ENCODE data around the gene CSRNP2.
"Not testable (repeated sequence)": the region's sequence is repeated elsewhere in the genome, so short reads cannot be mapped to it uniquely, and the experiment has no call there.

CSRNP2 gene

GRCh38 chr12:51025836-51026638, 57.4 kb downstream of the CSRNP2 start, which contains the start of gene SLC11A2:
Gene SLC11A2 (minus strand): TSS chr12:51026384. CDS start chr12:51010728, 15,656 bp downstream.
- DNase-seq, result peak; percentile 99

DNA sequence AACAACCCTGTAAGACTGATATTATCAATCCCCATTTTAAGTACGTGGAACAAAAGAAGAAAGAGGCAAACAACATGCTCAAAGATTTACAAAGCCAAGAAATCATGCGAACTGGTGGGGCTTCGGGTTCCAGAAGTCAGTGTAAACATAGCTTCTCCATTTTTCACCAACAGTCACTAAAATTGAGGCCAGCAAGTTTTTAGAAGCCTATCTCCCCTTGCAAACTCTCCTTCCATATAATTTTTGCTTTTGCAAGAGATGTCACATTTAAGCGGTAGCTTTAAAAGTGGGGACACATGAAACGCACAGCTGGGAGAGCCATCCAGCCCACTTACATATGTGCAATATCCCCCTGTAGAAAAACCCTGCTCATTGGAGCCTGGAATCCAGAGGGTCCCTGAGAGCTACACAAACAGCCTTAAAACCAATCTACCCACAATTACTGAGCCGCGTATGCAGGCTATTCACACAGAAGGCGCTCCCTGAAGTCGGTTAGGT, 58.0 kb downstream of the CSRNP2 start:
- DNase-seq, result no peak

GRCh38 chr12:51023625-51024382, 59.6 kb downstream of the CSRNP2 start:
- no peak for DNase-seq

GRCh38 chr12:51021694-51022093, 61.7 kb downstream of the CSRNP2 start:
- no peak for DNase-seq

DNA sequence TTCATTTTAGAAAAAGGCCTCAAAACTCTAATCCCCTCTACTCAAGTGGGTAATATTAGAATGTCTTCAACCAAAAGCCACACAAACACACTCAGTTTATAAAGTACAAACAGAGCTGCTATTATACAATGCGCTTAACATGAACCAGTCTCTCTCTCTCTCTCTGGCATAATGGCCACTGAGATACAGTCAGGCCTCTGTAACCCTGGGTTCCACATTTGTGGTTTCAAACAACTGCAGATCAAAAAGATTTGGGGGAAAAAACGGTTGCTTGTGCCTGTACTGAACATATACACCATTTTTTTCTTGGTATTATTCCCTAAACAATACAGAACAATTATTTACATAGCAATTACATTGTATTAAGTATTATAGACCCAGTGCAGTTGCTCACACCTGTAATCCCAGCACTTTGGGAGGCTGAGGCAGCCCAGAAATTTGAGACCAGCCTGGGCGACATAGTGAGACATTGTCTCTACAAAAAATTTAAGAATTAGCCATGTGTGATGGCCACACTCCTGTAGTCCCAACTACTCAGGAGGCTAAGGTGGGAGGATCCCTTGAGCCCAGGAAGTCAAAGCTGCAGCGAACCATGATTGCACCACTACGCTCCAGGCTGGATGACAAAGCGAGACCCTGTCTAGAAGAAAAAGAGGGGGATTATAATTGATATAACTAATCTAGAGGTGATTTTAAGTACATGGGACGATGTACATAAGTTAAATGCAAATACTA, 62.8 kb downstream of the CSRNP2 start:
- peak; percentile 83 for DNase-seq

GRCh38 chr12:51019927-51020326, 63.5 kb downstream of the CSRNP2 start:
- no peak for DNase-seq

DNA sequence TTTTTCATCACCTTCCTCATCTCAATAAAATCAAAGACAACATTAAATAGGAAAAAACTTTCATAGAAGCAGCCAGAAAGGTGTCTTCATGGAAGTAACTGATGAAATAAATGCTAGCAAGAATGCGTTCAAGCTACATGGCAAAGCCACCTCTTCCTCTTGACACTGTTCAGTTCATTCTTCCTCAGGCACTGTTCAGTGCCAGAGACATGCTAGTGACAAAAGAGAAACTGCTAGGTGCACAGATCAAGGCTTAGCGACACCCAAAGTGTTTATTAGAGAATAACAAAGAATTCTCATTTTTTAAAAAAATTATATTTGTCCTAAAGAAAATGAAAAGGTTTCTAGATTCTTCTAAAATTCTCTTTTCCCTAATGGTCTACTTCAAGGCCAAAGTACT, 64.4 kb downstream of the CSRNP2 start:
- DNase-seq, result no peak

GRCh38 chr12:51017452-51017851, 65.9 kb downstream of the CSRNP2 start:
- no peak for DNase-seq

DNA sequence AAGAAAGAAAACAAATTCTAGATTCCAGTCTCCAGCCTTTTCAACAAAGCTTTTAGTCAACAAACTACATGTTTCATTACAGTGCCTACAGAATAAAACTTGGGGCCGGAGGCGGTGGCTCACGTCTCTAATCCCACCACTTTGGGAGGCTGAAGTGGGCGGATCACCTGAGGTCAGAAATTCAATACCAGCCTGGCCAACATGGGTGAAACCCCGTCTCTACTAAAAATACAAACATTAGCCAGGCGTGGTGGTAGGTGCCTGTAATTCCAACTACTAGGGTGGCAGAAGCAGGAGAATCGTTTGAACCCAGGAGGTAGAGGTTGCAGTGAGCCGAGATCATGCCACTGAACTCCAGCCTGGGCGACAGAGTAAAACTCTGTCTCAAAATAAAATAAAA, 68.9 kb downstream of the CSRNP2 start:
- not testable (repeated sequence) for DNase-seq

DNA sequence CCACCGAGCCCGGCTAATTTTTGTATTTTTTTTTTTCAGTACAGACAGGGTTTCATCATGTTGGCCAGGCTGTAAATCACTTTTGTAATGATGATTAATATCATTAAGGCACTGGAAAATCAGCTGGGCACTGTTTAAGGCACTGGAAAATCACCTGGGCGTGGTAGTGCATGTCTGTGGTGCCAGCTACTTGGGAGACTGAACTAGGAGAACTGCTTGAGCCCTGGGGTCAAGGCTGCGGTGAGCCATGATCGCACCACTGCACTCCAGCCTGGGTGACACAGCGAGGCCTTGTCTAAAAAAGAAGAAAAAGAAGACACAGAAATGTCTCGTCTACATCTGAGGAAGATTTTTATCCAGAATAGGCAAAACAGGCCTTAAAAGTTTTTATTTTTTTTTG, 70.0 kb downstream of the CSRNP2 start:
- no peak for DNase-seq

- DNase-seq, result no peak
Observed at GRCh38 chr12:51012570-51013236, 70.7 kb downstream of the CSRNP2 start.

GRCh38 chr12:51011955-51012354, 71.4 kb downstream of the CSRNP2 start:
- DNase-seq, result no peak

Measured in NCI-H146 (cell line).